HG03342 (cell line): ENCODE data around the gene CDCA5.

ENCODE experiments used
- ATAC-seq: cut with Tn5 transposase; IDR thresholded peaks from one replicate; pipeline ENCODE4 v1.9.1; 2021; ENCODE audit warnings: mild to moderate bottlenecking, moderate library complexity; ENCODE audit not compliant: unreplicated experiment

Gene CDCA5

GRCh38 chr11:65077451-65077850, 6.4 kb downstream of the CDCA5 start:
- no peak for ATAC-seq

DNA sequence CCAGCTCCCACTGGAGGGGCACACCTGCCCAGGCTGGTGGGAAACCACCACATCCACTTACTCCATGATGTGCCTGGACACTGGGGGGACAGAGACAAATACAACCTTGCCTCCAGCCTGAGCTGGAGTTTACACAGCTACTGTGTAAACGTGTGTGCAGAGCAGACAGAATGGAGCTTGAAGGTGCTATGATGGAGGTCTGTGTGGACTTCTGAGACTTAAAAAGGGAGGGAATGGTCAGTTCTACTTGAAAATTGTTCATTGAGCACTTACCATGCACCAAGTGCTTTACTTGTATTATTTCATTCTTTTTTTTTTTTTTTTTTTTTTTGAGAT, 11.2 kb downstream of the CDCA5 start:
- ATAC-seq: no peak

- no peak for ATAC-seq
These were observed 11.8 kb downstream of the CDCA5 start for GRCh38 chr11:65071907-65072630.

DNA sequence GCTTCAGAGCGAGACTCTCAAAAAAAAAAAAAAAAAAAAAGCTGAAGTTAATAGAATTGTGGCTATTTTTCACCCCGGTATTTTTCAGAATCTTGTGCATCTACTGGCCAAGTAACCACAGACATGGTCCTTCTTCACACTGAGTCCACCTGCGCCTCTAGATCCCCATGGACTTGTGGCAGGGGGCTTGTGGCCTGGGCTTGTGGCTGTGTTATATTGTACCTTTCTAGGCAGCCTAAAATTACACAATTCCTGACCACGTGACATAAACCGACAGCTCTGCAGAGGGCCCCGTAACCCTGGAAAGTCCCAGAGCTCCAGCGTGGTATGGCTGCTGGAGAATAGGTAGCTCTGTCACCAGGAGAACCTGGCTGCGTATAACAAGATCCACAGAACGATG, 14.6 kb downstream of the CDCA5 start:
- no peak for ATAC-seq

- ATAC-seq: no peak
These were observed 16.4 kb downstream of the CDCA5 start for GRCh38 chr11:65067446-65067845.

DNA sequence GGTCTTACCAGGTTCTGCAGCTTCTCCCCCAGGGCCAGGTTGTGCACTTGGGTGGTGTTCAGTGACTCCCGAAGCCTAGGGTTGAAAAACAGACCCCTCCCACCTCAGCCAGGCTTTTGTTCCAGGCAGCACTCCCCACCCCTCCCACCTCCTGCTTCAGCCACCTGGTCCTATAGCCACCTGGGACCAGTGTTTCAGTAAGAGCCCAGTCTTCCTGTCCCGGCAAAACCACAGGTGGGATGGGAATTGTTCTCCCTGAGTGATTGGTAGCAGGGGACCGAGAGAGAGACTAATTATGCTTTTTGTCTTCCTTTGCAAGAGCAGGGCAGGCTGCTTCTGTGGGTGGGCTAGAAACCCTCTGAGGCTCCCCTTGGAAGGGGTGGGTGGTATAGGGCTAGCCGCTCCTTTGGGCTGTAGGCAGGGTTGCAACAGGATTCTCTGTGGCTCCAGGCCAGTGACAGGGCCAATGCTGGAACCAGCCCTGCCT, 17.0 kb downstream of the CDCA5 start:
- ATAC-seq: no peak

DNA sequence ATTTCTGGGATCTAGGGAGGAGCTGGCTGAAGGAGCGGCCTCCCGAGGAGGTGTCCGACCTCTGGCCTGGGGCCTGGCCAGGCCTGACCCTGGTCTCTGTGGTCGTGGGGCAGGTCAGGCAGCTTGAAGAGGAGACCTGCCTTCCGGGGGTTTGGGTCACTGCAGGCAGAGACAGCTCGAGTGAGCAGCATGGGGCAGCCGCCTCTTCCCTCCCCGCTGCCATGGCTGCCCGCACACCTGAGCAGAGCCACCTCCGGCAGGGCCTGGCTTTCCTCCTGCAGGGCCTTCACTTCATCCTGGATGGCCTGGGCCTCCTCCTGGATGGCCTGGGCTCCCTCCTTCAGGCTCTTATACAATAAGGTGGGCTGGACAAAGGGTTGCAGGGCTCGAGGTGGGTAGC, 17.5 kb downstream of the CDCA5 start:
- no peak for ATAC-seq

DNA sequence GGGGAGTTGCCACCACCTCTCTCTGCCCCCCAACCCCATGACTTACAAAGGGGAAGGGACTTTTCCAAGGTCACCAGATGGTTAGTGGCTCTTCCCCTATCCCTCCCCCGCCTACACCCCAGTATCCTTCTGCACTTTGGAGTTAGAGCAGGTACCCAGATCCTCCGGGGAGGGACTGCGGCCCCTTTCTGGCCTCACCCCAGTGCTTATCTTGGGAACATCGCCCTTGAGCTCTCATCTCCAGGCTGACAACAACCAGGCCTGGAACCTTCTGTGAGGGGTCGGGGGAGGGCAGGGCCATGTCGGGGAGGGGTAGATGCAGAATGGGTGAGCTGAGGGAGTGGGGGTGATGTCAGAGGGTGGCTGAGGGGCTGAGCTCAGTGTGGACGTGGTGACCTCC, 18.0 kb downstream of the CDCA5 start:
- ATAC-seq: no peak

DNA sequence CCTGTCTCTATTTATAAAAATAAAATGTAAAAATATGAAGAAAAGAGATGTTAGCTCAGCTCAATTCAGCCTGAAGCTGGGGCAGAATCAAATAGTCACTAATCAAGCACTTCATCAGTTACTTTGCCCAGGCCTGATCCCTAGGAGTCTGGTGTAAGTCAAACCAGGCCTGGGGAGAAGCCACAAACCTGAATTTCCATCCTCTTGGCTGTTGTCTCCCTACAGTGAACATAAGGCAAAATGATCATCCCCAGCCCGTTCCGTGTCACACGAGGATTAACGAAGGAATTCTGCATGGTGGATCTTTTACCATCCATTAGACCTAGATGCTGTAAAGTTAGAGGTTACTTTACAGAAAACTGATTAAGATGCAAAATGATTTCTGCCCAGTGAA, 19.0 kb downstream of the CDCA5 start:
- no peak for ATAC-seq

DNA sequence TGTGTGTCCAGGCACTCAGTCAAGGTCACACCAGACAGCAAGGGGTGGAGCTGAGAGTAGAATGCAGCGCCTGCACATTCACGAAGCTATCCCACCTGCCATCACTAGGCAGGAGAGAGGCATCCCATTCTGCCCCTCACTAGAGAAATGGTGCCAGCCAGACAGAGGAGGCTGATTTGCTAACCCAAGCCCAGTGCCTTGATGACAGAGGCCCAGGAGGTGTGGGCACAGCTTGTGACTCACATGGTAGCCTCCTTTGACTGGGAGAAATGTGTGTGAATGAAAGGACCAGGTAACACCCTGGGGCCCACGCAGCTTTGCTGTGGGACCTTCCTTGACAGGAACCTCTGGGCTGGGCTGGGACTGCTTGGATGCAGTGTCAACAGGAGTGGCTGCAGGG, 20.3 kb downstream of the CDCA5 start:
- ATAC-seq: no peak

DNA sequence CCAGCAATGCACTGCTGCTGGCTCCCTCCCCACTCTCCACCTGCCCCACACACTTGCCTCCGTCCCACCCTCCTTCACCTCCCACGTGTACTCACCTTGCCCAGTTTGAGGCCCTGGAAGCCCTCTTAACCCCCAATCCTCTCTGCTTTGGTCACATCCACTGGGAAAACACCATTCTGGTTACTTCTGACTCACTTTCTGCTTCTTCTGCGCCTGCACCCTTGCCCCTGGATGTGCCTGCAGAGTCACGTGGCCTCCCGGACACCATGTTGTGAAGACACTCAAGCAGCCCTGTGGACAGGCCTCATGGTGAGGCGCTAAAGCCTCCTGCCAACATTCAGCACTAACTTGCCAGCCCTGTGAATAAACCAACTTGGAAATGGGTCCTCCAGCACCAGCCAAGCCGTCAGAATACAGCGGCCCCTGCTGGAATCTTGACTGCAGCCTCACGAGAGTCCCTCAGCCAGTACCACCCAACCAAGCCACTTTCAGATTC, 22.9 kb downstream of the CDCA5 start:
- no peak for ATAC-seq

- ATAC-seq: no peak
These were observed 23.6 kb downstream of the CDCA5 start for GRCh38 chr11:65059959-65060824.

DNA sequence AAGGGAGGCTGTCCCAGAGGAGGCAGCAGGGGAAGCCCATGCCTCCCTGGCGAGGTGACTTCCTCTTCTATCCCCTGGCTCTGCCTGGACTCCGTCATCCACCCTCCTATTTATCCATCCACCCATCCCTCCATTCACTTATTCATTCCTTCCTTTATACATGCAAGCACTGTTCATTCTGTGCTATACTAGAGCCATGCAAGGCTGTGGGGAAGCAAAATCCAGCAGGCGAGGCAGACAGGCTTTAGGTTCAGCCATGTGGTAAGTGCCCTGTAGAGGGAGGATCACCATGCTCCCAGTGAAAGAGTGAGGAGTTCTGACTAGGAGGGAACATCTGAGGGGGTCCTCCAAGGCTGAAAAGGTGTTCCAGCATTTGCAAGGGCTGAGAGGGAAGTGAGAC, 24.3 kb downstream of the CDCA5 start:
- ATAC-seq: no peak

GRCh38 chr11:65058419-65059054, 25.3 kb downstream of the CDCA5 start, which contains the start of gene NAALADL1:
Gene NAALADL1 (minus strand): TSS chr11:65058553. CDS start chr11:65058521, 32 bp downstream.
- no peak for ATAC-seq

GRCh38 chr11:65058012-65058411, 25.8 kb downstream of the CDCA5 start:
- no peak for ATAC-seq

DNA sequence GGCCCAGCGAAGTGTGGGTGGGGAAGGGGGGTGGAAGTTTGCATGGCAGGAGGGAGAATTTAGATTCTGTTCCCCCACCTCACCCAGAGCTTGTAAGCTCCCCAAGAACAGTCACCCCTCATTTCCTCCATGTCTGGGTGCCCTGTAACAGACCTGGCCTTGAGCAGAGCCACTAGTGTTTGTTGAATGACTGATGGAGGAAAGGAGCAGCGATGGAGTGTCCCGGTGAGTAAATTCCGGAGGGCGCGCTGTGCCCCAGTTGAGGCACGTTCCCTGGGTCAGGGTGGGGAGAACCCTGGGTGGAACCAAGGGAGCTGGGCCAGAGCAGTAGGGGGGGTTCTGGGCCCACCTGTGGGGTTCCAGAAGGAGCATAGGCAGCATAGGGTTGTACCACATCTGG, 26.3 kb downstream of the CDCA5 start:
- no peak for ATAC-seq

- ATAC-seq: no peak
These were observed 26.8 kb downstream of the CDCA5 start for GRCh38 chr11:65056999-65057398.

GRCh38 chr11:65055538-65055937, 28.3 kb downstream of the CDCA5 start:
- ATAC-seq: no peak

DNA sequence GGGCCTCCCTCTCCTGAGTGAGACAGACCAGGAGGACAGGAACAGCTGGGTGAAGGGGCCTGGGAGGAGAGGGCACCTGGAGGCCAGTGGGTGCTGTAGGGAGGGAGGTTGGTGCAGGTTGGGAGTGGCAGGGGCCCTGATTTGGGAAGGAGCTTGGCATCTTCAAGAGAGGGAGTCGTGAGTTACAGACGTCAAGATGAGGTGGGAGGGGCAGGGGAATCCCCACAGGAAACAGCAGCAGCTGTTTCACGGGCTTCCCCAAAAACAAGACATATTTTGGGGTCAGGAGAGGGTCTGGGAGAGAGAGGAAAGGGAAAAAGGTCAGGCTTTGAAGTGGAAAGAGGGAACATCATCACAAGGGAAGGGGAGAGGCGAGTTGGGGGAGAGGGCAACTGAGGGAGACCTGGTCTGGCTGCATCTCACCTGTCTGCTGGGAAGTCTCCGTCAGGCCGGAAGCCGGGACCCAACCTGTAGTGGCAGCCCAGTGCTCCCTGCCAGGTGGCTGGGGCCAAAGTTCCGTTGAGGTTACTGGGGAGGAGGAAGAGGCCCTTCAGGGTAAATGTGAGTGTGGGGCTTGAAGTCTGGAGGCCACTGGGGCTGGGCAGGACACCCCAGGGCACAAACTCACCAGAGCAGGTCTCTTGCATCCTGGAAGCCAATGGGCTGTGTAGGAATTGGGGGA, 29.9 kb downstream of the CDCA5 start:
- no peak for ATAC-seq

GRCh38 chr11:65051398-65051858, 32.4 kb downstream of the CDCA5 start:
- ATAC-seq: no peak
